ENCODE data around the gene DNAAF5.

DNAAF5 gene

DNA sequence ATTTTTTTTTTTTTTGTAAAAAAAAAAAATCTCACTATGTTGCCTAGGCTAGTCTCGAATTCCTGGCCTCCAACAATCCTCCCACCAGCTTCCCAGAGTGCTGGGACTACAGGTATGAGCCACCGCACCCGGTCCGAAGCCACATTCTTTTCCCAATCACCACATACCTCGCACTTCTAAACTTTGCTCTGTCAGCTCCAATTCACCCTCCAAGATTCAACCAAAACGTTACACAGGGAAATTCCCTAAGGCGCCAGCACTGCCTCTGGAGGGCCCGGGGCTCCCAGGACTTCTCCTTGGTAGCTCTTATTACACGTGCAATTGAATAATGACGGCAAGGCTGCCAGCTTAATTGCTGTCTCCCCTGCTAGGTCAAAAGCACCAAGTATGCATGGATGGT lies 10.3 kb upstream of the DNAAF5 start:
- no peaks in the 10 kb centered on the region for H3K27me3 Mint-ChIP-seq
- H3K4me3 Mint-ChIP-seq = no peak overlapping the region
- no peak for DNase-seq
- no peak for ATAC-seq
- peaks cover 41% of the 10 kb centered on the region for H3K4me1 Mint-ChIP-seq
- H3K9me3 Mint-ChIP-seq = peaks cover 0 to 6% of the 10 kb centered on the region in 2 donors
- H3K27ac Mint-ChIP-seq = no peak overlapping the region

DNA sequence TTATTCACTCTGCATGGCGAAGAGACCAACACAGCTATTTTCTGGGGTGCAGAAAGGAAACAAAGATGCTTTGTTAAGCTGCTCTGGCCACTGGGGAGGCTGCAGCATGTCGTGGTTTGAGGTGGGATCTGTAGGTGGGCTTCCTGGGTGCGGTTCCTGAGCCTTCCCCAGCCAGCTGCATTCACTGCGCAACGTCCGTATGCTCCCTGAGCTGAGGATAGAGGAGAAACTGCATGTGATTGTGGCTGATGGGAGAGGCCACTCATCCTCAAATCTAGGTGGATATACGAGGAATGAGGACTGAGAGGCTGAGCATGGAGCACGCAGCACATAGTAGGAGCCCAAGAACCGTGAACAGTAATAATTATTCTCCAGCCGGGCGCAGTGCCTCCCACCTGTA lies 9.9 kb upstream of the DNAAF5 start:
- ATAC-seq (no peak), DNase-seq (no peak)
- Mint-ChIP-seq H3K9me3 (peaks cover 1 to 10% of the 10 kb centered on the region in 2 donors), H3K4me3 (no peak overlapping the region), H3K27me3 (no peaks in the 10 kb centered on the region), H3K27ac (peak overlapping the region in 1 of 2 donors; percentile 16), H3K4me1 (peaks cover 38% of the 10 kb centered on the region)

DNA sequence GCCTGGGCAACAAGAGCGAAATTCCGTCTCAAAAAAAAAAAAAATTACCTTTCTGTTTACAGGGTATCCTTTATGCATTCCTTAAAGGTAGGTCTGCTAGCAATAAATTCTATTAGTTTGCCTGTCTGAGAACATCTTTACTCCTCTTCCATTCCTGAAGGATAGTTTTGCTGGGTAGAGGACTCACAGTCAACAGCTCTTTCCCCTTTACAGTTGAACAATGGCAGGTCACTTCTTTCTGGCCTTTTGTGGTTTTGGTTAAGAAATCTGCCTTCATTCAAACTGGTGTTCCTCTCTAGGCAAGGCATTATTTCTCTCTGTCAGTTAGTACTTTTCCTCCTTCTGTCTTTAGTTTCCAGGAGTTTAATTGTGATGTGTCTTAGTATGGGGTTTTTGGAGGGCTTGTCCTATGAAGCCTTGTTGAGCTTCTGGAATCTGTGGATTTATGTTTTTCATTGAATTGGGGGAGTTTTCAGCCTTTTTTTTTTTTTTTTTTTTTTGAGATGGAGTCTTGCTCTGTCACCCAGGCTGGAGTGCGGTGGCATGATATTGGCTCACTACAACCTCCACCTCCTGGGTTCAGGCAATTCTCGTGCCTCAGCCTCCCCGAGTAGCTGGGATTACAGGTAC lies 4.8 kb upstream of the DNAAF5 start:
- peaks cover 12 to 35% of the 10 kb centered on the region in 2 donors for H3K9me3 Mint-ChIP-seq
- no peak overlapping the region for H3K27ac Mint-ChIP-seq
- H3K27me3 Mint-ChIP-seq = no peaks in the 10 kb centered on the region
- no peak overlapping the region for H3K4me3 Mint-ChIP-seq
- ATAC-seq (no peak), DNase-seq (no peak)
- H3K4me1 Mint-ChIP-seq = peaks cover 38% of the 10 kb centered on the region

DNA sequence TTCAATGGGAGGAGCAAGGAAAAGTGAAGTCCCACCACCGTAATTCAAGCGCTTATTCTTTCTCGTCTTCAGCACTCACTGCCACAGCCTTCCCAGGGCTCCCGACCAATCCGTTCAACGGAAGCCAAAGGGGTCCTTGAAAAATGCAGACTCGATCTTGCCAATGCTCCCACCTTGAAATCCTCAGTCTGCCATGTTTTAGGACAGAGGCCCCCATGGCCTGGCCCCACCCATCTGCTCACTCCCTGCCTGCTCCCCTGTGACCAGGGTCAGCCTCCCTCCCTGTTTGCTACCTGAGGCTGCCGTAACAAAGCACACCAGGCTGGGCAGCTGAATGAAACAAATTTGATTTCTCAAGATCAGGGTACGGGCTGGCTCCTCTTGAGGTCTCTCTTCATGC lies 3.0 kb upstream of the DNAAF5 start:
- ATAC-seq (no peak), DNase-seq (no peak)
- H3K27ac Mint-ChIP-seq = peak overlapping the region in 1 of 2 donors; percentile 16
- H3K4me1 Mint-ChIP-seq = peaks cover 38% of the 10 kb centered on the region
- H3K9me3 Mint-ChIP-seq = peaks cover 12 to 35% of the 10 kb centered on the region in 2 donors
- H3K27me3 Mint-ChIP-seq = no peaks in the 10 kb centered on the region
- H3K4me3 Mint-ChIP-seq = no peak overlapping the region

DNA sequence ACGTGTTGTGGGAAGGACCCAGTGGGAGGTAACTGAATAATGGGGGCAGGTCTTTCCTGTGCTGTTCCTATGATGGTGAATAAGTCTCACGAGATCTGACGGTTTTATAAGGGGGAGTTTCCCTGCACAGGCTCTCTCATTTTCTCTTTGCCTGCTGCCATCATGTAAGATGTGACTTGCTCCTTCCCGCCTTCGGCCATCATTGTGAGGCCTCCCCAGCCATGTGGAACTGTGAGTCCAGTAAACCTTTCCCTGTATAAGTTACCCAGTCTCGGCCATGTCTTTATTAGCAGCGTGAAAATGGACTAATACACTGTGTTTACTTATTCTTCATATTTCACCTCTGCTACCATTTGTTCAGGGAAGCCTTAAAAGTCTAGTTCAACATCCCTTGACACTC lies 2.2 kb upstream of the DNAAF5 start:
- no peak for DNase-seq
- Mint-ChIP-seq H3K27me3 (no peaks in the 10 kb centered on the region), H3K4me1 (peaks cover 44% of the 10 kb centered on the region), H3K27ac (no peak overlapping the region), H3K9me3 (peaks cover 12 to 35% of the 10 kb centered on the region in 2 donors), H3K4me3 (no peak overlapping the region)
- ATAC-seq = no peak

DNA sequence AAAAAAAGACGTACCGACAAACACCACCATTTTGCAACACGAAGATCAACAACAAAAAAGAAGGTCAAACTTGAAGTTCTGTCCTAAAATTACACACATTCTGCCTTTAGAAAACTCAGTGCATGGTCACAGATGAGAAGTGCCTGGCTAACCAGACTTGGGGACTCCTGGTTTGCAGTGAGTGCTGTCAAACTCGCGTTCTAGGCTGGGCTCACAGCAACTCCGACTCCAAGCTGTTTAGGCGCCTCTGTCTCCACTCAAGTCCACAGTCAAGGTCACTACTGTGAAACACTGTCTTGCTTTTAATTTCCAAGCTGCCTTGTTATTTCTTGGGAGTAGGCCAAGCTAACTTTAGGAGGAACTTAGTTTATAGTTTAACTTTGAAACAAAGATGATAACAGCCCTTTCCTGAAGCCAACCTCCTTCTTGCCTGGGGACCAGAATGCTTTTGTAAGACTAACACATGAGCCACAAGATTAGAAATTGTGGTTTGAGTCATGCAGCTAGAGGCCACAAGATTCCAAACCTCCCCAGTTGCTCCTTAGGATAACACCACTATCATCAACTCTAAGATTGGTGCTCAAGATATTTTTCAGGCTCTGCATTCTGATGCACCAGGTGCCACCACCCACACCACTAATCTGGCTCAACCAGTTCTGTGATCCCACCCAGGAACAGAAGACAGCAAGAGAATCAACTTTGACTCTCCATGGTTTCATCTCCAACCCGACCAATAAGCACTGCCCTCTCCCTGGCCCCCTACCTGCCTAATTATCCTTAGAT lies 1.1 kb upstream of the DNAAF5 start:
- DNase-seq (no peak), ATAC-seq (no peak)
- peak overlapping the region; percentile 89 to 91 for H3K27ac Mint-ChIP-seq
- H3K4me1 Mint-ChIP-seq = peaks cover 55% of the 10 kb centered on the region
- H3K9me3 Mint-ChIP-seq = peaks cover 12 to 35% of the 10 kb centered on the region in 2 donors
- no peaks in the 10 kb centered on the region for H3K27me3 Mint-ChIP-seq
- peak overlapping the region; percentile 82 to 91 for H3K4me3 Mint-ChIP-seq

DNA sequence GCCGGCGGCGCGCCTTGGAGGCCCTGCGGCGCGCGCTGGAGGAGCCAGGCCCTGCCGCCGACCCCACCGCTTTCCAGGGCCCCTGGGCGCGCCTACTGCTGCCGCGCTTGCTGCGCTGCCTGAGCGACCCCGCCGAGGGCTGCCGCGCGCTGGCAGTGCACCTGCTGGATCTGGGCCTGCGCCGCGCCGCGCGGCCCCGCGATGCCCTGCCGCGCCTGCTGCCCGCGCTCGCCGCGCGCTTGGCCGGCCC lies 280 bp downstream of the DNAAF5 start:
- ATAC-seq = peak; percentile 36
- Mint-ChIP-seq H3K27me3 (no peaks in the 10 kb centered on the region), H3K27ac (no peak overlapping the region), H3K9me3 (peaks cover 9 to 23% of the 10 kb centered on the region in 2 donors), H3K4me1 (peaks cover 58% of the 10 kb centered on the region), H3K4me3 (no peak overlapping the region)
- no peak for DNase-seq

DNA sequence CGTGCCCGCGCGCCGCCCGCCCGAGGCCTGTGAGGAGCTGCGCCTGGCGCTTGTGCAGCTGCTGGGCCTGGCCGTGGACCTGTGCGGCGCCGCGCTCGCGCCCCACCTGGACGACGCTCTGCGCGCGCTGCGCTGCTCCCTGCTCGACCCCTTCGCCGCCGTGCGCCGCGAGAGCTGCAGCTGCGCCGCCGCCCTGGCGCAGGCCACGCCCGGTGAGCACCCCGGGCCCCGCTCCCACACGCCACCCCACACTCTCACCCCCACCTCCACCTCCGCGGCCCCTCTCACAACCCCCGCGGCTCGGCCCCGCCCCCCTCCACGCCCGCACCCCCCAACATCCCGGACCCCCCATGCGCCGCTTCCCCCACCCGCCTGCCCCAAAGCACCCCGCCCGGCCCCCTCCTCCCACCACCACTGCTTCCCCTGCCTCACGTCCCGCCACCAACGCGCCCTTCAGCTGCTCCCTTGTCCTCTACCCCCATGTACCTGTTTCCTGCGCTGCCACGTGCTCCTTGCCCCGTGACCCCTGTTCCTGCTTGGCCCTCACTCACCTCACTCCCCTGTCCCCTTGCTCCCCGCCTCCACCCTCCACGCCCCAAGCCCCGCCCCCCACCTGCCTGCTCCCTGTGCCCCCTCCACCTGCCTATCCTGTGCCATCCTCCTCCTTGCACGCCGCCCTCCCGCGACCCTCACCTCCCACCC lies 756 bp downstream of the DNAAF5 start, which contains the start of gene PRKAR1B:
Gene PRKAR1B (minus strand): TSS at position 178 of the 702 bp plus-strand sequence. CDS start 15,776 bp downstream, outside the sequence.
- DNase-seq (peak in 1 of 2 donors; percentile 37), ATAC-seq (peak; percentile 69)
- peaks cover 7 to 20% of the 10 kb centered on the region in 2 donors for H3K9me3 Mint-ChIP-seq
- peak within 1 kb of the TSS; percentile 91 to 97 for H3K4me3 Mint-ChIP-seq
- H3K4me1 Mint-ChIP-seq = peaks cover 58% of the 10 kb centered on the region
- H3K27me3 Mint-ChIP-seq = no peaks in the 10 kb centered on the region
- peak within 1 kb of the TSS; percentile 89 to 95 for H3K27ac Mint-ChIP-seq

DNA sequence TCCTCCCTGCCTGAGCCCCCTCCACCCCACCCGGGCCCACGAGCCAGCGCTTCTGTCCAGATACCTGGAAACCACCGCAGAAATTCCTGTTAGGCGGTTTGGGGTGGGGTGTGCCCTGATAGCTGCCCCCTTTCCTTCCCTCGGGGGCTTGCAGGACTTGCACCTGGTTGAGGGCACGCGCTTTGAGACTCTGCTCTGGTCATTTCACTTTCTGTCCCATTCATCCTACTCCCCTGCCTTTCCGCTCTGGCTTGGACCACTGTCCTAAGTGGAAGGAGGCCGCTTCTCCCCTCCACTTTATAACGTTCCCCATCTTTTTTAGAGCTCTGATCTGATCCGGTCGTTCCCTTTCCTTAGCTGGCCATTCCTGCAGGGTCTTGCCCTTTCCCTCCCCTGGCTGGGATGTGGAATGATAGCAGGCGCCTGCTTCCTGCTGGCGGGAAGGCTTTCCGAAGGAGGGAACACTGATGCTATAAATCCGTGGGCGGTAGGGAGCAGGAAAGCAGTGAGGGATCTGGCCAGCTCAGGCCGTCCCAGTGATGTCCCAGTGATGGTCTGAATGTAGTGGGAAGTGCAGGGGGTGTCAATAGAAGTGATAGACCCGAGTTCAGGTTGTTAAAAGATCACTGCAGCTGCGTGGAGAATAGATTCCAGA lies 1.4 kb downstream of the DNAAF5 start:
- Mint-ChIP-seq H3K4me3 (peak overlapping the region; percentile 87 to 89), H3K4me1 (peaks cover 58% of the 10 kb centered on the region), H3K27ac (peak overlapping the region; percentile 9 to 73), H3K27me3 (no peaks in the 10 kb centered on the region), H3K9me3 (peaks cover 7 to 20% of the 10 kb centered on the region in 2 donors)
- ATAC-seq (no peak), DNase-seq (no peak)

DNA sequence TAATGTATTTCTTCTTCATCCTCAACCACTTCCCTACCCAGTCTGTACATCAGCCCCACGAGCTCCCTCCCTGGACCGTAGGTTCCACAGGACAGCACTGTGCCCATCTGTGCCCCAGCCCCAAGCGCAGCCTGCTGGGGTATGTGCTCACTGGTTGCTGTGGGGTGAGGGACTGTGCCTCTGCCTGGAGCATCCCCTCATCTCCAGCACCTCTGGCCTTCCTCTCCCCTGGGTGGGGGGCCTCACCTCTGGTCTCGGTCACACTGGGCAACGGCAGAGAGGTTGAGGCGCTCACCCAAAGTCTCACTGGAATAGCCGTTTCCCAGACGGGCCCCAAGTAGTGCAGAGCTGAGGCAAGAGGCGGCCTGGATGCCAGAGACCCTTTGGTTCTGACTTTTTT lies 2.1 kb downstream of the DNAAF5 start:
- DNase-seq (no peak), ATAC-seq (no peak)
- Mint-ChIP-seq H3K4me1 (peaks cover 56% of the 10 kb centered on the region), H3K27me3 (no peaks in the 10 kb centered on the region), H3K27ac (peak overlapping the region in 1 of 2 donors; percentile 53), H3K4me3 (peak overlapping the region; percentile 87 to 89), H3K9me3 (peaks cover 7 to 18% of the 10 kb centered on the region in 2 donors)

DNA sequence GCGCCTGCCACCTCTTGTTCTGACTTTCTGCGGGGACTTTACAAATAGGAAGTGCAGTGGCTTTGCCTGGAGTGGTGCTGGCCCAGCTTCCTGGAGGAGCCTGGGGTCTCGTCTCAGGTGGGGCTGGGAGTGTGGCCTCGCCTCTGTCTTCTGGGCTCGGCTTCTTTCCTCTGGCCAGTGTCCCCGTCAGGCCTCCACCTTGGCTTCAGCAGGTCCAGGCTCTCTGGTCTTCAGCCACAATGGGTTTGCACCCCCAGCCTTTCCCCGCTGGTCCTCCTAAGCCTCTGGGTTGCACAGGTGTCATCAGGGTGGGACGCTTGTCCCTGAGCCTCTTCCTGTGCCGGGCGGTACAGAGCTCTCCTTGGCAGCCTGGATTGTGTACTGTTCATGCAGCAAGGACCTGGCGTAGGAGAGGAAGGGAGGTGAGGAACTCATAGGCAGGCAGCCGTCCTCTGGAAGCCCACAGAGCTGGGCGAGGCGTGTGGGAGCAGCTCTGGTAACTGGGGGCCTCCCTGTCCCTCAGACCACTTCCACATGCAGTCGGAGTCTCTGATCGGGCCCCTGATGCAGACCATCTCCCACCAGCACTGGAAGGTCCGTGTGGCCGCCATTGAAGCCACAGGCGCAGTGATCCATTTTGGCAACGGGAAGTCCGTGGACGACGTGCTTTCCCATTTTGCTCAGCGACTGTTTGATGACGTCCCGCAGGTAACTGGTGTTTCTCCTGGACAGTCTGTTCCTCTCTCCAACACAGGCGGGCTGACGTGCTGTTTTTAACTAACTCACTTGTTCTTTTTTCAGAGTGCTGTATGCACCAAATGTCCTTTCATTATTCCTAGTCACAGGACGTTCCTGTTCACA lies 2.9 kb downstream of the DNAAF5 start:
- no peak for DNase-seq
- Mint-ChIP-seq H3K27ac (peak overlapping the region in 1 of 2 donors; percentile 81), H3K9me3 (peaks cover 0 to 10% of the 10 kb centered on the region in 2 donors), H3K4me3 (peak overlapping the region in 1 of 2 donors; percentile 42), H3K4me1 (peaks cover 48% of the 10 kb centered on the region), H3K27me3 (no peaks in the 10 kb centered on the region)
- ATAC-seq = no peak

DNA sequence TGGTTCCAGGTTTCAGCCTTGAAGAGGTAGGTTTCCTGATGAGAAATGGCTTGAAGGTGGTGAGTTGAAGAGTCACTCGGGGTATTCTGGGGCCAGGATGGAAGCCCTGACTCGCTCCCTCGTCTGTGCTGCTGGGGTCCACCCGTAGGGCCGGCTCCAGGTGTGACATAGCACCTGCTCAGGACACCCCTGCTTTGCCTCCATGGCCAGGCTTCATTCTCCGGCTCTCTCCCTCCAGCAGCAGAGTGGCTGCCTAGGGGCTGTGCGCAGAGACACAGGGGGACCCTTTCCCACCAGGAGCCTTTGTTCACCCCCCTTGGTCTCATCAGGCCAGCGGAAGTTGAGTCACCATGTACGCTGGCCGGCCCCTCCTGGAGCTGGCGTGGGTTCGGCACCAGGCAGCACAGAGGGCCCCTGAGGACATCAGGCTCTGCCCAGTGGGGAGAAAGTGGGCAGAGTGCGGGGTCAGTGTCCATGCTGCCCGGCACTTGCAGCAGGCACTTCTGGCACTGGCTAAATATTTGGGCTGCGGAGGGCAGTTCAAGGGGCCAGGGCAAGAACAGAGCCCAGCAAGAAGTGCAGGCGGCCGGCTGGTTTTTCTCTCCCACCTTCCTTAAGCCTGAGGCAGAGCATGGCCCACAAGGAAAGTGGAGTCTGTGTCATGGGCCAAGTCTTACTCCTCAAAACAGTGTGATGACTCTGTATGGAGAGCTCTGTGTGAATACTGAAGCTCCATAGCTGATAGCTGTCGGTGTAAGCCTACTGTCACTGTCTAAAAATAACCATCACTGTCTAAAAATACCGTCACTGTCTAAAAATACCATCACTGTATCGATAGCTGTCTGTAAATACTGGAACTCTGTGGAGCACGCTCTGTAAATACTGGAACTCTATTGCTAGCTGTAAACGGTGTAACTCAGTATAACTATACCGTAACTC lies 4.3 kb downstream of the DNAAF5 start:
- H3K27ac Mint-ChIP-seq = peak overlapping the region in 1 of 2 donors; percentile 40
- peaks cover 34% of the 10 kb centered on the region for H3K4me1 Mint-ChIP-seq
- H3K4me3 Mint-ChIP-seq = no peak overlapping the region
- no peaks in the 10 kb centered on the region for H3K9me3 Mint-ChIP-seq
- ATAC-seq (no peak), DNase-seq (no peak)
- H3K27me3 Mint-ChIP-seq = no peaks in the 10 kb centered on the region

DNA sequence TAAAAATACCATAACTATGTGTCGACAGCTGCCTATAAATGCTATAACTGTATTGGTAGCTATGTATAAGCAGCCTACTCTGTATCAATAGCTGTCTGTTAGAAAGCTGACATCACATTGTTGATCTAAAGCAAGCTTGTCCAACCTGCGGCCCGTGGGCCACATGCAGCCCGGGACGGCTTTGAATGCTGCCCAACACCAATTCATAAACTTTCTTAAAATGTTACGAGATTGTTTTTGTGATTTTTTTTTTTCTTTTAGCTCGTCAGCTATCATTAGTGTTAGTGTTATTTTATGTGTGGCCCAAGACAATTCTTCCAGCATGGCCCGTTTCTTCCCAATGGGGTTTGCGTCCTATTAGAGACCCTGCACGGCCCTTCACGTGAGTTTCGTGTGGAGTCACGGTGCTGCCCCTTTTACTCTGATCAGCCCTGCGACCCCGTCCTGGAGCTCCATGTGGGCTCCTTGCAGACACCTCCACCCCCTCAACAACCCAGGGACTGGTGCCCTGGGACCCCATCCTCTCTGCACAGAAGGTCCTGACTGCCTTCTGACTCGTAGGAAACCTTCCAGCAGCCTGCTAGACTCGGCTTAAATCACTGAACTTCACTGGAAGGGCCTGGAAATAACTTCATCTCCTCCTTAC lies 5.1 kb downstream of the DNAAF5 start:
- Mint-ChIP-seq H3K27me3 (no peaks in the 10 kb centered on the region), H3K4me1 (peaks cover 30% of the 10 kb centered on the region), H3K27ac (no peak overlapping the region), H3K4me3 (no peak overlapping the region), H3K9me3 (no peaks in the 10 kb centered on the region)
- no peak for DNase-seq
- no peak for ATAC-seq
